SIG-M5 treated with dmso at 0.1 percent for 504 hours (cell line): ENCODE data around the gene SPRR2A.
A peak's percentile ranks its signal among the peaks of the same experiment; 100 is the strongest.
"Not testable (repeated sequence)": the region's sequence is repeated elsewhere in the genome, so short reads cannot be mapped to it uniquely, and the experiment has no call there.

Experiments
- DNase-seq: peaks from one replicate; lab custom pipeline; 2025; ENCODE audit not compliant: unreplicated experiment; lab: John Stamatoyannopoulos, UW

Gene SPRR2A

DNA sequence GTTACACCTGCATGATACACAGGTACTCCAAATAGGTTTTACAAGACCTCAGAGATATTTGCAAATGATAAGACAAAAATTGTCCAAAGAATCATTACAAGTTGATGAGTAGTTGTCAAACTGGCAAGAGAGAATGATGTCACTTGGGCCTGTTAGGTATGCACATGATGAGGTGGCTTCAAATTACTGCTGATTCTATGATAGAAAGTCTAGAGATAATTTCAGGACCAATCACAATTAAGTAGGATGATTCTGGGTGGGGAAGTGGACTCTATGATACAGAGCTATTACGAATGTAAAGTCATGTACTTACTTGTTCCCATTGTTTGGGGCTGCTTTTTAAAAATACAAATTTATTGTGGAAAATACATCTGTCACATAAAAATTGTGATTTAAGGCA, 31.5 kb downstream of the SPRR2A start:
- no peak for DNase-seq

DNA sequence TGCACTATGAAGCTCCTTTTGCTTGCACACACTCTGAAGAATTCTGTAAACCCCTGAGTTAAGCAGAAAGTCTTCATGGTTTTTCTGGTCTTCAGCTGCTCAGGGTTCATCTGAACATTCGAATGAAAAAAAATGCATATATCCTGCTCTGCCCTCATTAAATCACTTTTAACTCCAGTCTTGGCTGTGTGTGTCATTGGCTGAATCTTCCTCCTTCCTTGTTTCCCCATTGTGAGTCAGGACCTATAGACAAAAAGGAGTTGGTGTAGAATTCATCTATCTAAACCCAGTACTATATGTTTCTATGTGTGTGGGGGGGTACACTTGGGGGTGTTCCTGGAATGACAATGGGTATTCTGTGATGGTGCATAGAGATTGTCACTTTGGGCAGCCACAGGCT, 32.9 kb downstream of the SPRR2A start:
- DNase-seq: no peak

DNA sequence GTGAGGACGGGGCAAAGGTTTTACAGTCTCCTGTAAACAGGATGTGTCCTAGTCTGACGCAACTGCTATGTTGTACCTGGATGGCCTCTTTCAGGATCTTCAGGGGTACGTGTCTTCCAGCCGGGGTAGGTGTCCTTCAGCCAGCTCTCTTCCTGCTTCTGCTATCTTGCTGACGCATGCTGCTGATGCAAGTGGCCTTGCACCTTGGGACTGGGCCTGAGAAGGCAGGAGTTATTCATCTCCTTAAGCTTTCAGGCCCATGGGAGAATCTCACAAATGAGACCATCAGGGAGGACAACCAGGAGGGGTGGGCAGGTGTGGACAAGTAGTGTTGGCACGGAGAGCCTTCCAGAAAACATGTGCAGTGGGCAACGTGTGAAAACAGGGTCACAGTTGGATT, 34.2 kb downstream of the SPRR2A start:
- DNase-seq: no peak

DNA sequence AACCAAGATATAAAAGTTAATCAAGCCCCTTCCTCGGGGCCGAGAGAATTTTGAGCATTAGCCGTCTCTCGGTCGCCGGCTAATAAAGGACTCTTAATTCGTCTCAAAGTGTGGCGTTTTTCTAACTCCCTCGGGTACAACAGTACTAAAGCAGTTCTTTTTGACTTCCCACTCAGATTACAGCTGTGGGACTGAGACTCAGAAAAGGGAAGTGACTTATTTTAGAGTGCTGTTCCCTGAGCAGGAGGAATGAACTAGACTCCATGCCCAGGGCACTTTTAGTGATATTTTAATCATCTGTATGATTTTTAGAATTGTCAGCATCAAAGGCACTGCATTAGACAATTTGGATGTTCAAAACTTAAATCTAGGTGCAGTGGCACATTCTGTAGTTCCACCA, 35.0 kb downstream of the SPRR2A start:
- DNase-seq: peak; percentile 30

DNA sequence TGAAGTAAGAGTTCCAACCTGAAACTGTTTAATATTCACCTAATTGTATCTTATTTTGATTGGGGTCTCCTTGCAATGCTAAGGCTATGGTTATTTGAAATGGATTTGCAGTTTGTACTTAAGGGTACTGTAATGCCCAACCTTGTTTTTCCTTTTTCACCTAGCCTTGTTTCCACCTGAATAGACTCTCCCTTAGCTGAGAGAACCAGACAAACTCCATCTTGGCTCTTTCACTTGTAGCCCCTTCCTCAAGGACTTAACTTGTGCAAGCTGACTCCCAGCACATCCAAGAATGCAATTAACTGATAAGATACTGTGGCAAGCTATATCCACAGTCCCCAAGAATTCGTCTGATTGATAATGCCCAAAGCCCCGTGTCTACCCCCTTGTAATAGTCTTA, 35.5 kb downstream of the SPRR2A start:
- DNase-seq: not testable (repeated sequence)

DNA sequence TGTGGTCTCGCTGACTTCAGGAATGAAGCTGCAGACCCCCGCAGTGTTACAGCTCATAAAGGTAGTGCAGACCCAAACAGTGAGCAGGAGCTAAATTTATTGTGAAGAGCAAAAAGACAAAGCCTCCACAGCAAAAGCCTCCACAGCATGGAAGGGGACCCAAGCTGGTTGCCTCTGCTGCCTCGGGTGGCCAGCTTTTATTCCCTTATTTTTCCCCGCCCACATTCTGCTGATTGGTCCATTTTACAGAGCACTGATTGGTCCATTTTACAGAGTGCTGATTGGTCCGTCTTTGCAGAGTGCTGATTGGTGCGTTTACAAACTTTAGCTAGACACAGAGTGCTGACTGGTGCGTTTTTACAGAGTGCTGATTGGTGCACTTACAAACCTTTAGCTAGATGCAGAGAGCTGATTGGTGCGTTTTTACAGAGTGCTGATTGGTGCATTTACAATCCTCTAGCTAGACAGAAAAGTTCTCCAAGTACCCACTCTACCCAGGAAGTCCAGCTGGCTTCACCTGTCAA, 46.0 kb downstream of the SPRR2A start:
- DNase-seq: not testable (repeated sequence)
